ENCODE data around the gene RAPGEF1.

- TF ChIP-seq CTCF (conservative IDR thresholded peaks at IDR 0.05 in 1 of 2, IDR thresholded peaks at IDR 0.05 in 1 of 2; ENCODE audit: low read depth in 1 of 2, low read length in 2 of 2) (no peak), EZH2 (IDR thresholded peaks at IDR 0.05; ENCODE audit: low read length, missing control alignments) (no peak)
Measured at GRCh38 chr9:131587906-131588305, 152.0 kb downstream of the RAPGEF1 start.

All from fibroblast of lung (primary cell).